AG10803 (cell line): ENCODE measurements around the gene STEAP1.

ENCODE experiments used
- DNase-seq: peaks from one replicate; pipeline ENCODE4 v3.0.0; 2010; ENCODE audit warnings: low read depth
- H3K4me3 ChIP-seq: 2 replicates; pipeline ENCODE4 v1.5.1; 2011; ENCODE audit warnings: mild to moderate bottlenecking, low read length, control low read depth
- CTCF ChIP-seq: conservative IDR thresholded peaks from 2 replicates; pipeline ENCODE4 v1.5.1; 2011; ENCODE audit warnings: mild to moderate bottlenecking, low read length, control low read depth, inconsistent platforms

Gene STEAP1

DNA sequence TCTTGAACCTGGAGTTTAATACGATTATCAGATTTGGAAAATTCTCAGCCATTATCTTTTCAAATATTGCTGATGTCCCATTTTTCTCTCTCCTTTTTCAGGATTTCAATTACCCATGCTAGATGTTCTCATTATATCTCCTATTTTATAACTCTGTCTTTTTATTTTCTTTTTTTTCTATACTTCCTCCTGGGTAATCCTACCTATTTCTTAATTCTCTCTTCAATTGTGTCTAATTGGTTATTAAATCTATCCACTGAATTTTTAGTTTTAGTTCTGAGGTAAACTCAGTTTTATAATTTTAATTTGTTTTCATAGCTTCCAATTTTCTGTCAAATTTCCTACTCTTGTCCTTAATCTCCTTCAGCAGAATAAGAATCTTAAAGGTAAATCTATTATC lies 15.6 kb downstream of the STEAP1 start:
- DNase-seq = no peak
- no peak for TF ChIP-seq CTCF
- no peak overlapping the region for H3K4me3 ChIP-seq

- no peak overlapping the region for H3K4me3 ChIP-seq
- TF ChIP-seq CTCF = no peak
- DNase-seq = no peak
These were observed 17.9 kb downstream of the STEAP1 start for GRCh38 chr7:90172121-90172520.

DNA sequence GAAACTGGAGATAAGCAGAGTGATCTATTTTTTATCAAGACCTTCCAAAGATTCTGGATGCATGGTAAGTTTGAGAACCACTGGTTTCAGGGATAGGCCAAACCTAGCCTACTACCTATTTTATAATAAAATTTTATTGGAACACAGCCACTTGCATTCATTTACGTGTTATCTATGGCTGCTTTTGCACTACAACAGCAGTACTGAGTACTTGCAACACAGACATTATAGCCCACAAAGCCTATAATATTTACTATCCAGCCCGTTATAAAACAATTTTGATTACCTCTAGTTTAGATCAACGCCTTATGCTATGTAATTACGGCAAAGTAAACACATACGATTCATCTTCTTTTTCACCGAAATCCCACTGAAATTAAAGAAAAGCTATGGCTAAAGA lies 18.4 kb downstream of the STEAP1 start:
- H3K4me3 ChIP-seq = no peak overlapping the region
- TF ChIP-seq CTCF = no peak
- no peak for DNase-seq

DNA sequence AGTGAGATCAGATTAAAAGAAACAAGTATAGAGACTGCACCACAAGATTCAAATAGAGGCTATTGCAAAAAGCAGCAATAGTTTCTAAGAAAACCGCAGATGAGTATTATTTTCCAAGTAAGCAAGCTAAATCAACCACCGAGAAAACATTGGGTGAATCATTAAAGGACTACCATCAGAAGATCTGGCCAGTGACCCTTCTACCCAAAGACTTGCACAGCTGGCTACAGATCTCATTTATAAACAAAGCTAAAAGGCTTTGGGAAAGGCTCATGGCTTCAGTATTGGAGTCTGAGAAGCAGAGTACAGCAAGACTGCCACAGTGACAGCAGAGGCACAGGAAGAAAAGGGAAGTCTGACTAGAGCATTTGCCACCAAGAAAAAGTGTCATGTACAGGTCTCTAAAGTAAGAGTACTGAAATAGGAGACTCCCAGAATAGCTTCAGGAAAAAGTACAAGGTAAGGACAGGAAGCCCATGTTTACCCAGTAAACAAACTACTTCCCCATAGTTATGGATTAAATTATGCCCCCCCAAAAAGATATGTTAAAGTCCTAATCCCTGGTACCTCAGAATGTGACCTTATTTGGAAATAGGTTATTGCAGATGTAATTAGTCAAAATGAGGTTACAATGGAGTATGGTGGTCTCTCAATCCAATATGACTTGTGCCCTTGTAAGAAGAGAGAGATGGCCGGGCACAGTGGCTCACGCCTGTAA lies 19.0 kb downstream of the STEAP1 start:
- TF ChIP-seq CTCF = no peak
- no peak overlapping the region for H3K4me3 ChIP-seq
- DNase-seq = peak; percentile 33

- TF ChIP-seq CTCF = no peak
- DNase-seq = no peak
These were observed 21.4 kb downstream of the STEAP1 start for GRCh38 chr7:90175667-90176066.

DNA sequence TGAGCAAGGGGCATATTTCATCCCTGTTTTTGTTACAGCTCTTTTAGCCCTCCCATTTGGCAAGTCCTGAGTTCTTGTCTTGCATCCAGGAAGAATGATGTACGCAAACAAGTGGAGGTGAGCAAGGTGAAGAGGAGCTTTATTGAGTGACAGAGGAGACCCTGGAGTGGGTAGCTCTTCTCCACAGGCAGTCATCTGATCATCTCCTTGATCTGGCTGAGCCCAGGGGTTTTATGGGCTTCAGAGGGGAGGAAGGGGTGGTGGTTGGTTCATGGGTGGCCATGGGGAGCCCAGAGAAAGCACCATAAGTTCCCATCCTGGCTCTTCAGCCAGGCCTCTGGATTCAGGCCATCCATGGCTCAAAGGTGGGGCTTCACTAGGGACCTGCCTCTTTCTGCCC lies 21.9 kb downstream of the STEAP1 start:
- no peak for TF ChIP-seq CTCF
- DNase-seq = no peak
- no peak overlapping the region for H3K4me3 ChIP-seq

More at GRCh38 chr7:90175667-90176066, 21.4 kb downstream of the STEAP1 start:
- no peak overlapping the region for H3K4me3 ChIP-seq

GRCh38 chr7:90178166-90178565 lies 23.9 kb downstream of the STEAP1 start:
- no peak for DNase-seq
- H3K4me3 ChIP-seq = no peak overlapping the region
- TF ChIP-seq CTCF = no peak
